Calu3 (cell line): ENCODE measurements around the gene UBR4. TPM values are rescaled to one million over a fixed set of nuclear protein-coding genes. Genes with fewer than 3 reads are reported as not detected.

ENCODE experiments used
- BruUV-seq: library from RNA; stranded (reverse); fragments of 400-500 nt; replicated peaks from 2 replicates; lab custom pipeline; 2021; lab: Mats Ljungman, UMichigan
- CTCF ChIA-PET: fragments of 300-600 bp; sonication (Branson Sonifier 250); formaldehyde crosslinking; loops from one replicate; lab custom pipeline; 2022; ENCODE audit warnings: antibody characterized with exemption; lab: Charles Lee
- DNase-seq: peaks from one replicate; pipeline ENCODE4 v3.0.0; 2022
- H3K27ac Mint-ChIP-seq: one replicate; pipeline ENCODE4 v1.8.0; 2022; ENCODE audit warnings: mixed read lengths; ENCODE audit not compliant: unreplicated experiment
- H3K27me3 Mint-ChIP-seq: one replicate; pipeline ENCODE4 v1.8.0; 2022; ENCODE audit warnings: mixed read lengths; ENCODE audit not compliant: unreplicated experiment
- H3K36me3 Mint-ChIP-seq: one replicate; pipeline ENCODE4 v1.8.0; 2022; ENCODE audit warnings: mild to moderate bottlenecking, moderate library complexity, mixed read lengths; ENCODE audit not compliant: insufficient read depth, unreplicated experiment
- H3K4me1 Mint-ChIP-seq: one replicate; pipeline ENCODE4 v1.8.0; 2022; ENCODE audit warnings: mild to moderate bottlenecking, low read depth, mixed read lengths; ENCODE audit not compliant: unreplicated experiment
- H3K4me3 Mint-ChIP-seq: one replicate; pipeline ENCODE4 v1.8.0; 2022; ENCODE audit warnings: mild to moderate bottlenecking, low read depth, moderate library complexity, mixed read lengths; ENCODE audit not compliant: unreplicated experiment
- H3K9me3 Mint-ChIP-seq: one replicate; pipeline ENCODE4 v1.8.0; 2022; ENCODE audit warnings: low read depth, mixed read lengths; ENCODE audit not compliant: unreplicated experiment
- intact Hi-C: fragments of 100-400 bp; cut with micrococcal nuclease; formaldehyde crosslinking; loops from one replicate; pipeline ENCODE4 v1.10.0; 2022; ENCODE audit not compliant: unreplicated experiment
- total RNA-seq: library from RNA; stranded (reverse); gene quantifications from 2 replicates; pipeline ENCODE4 v1.2.3, GENCODE V29; 2022
- TF ChIP-seq, protein P1 (sequence below): fragments of 200-600 bp; IDR thresholded peaks from one replicate; pipeline ENCODE4 v1.8.0; 2022; ENCODE audit warnings: antibody characterized with exemption; ENCODE audit not compliant: unreplicated experiment

The UBR4 gene
- total RNA-seq, 1 experiment from 2014 or later = 123 TPM

DNA sequence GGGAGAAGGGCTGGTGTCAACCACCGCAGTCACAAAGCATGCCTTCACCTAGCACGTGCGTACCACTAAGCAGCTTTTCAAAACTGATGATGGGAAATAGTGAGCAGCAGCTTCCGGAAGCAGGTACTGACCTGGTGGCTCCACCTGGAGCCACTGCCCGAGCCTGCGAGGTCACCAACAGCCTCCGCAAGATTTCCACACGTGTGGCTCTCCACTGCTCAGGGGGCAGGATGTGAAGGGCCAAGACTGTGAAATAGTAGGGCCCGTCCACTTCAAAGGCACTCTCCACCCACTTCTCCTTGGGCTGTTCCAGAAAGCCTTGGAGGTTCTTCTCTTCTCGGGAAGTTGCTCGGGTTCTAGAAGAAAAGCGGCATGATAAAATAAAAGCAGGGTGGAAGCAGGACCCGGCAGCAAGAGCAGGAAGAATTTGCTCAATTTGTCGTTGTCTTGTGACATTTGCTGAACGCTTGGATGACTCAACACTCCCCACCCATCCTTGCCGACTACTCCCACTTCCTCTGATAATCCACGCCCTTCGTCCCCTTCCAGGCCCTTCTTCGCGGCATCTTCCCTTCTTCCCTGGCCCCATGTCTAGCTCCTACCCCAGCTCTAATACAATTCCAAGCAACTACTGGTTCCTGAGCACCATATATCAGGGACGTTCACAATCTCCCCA, 128.7 kb downstream of the UBR4 start:
- Mint-ChIP-seq H3K4me1 (peaks cover 52% of the 10 kb centered on the region), H3K27me3 (no peaks in the 10 kb centered on the region), H3K4me3 (peak overlapping the region; percentile 26), H3K9me3 (no peaks in the 10 kb centered on the region), H3K27ac (peak overlapping the region; percentile 64), H3K36me3 (peaks cover 54% of the 10 kb centered on the region)
- CTCF ChIA-PET = no interaction called here
- intact Hi-C loops = loop anchor here (5.0 kb wide), 2 partner anchors 69 to 174 kb away; no protein-coding TSS in a partner anchor
- TF ChIP-seq, protein P1, sequence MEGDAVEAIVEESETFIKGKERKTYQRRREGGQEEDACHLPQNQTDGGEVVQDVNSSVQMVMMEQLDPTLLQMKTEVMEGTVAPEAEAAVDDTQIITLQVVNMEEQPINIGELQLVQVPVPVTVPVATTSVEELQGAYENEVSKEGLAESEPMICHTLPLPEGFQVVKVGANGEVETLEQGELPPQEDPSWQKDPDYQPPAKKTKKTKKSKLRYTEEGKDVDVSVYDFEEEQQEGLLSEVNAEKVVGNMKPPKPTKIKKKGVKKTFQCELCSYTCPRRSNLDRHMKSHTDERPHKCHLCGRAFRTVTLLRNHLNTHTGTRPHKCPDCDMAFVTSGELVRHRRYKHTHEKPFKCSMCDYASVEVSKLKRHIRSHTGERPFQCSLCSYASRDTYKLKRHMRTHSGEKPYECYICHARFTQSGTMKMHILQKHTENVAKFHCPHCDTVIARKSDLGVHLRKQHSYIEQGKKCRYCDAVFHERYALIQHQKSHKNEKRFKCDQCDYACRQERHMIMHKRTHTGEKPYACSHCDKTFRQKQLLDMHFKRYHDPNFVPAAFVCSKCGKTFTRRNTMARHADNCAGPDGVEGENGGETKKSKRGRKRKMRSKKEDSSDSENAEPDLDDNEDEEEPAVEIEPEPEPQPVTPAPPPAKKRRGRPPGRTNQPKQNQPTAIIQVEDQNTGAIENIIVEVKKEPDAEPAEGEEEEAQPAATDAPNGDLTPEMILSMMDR = no peak
- no peak for DNase-seq
- BruUV-seq = no TSS peak

DNA sequence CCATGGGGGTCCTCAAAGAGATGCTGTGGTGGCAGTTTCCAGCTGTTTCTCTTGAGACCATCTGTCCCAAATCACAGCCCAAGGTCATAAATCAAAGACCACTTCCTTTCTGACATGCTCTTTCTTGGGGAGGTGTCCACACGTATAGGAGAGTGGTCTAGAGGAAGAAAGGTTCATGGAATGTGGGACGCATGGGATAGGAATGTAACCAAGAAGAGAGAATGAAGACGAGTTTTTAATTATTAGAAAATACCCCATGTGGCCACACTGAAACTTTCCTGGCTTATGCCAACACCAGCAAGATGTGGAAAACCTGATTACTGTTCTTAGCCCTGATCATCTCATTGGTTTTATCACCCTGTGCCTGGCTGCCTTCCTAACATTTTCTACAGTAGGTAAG, 129.3 kb downstream of the UBR4 start:
- TF ChIP-seq, protein P1 = no peak
- H3K36me3 Mint-ChIP-seq = peaks cover 56% of the 10 kb centered on the region
- BruUV-seq = TSS peak; percentile 53
- CTCF ChIA-PET = no interaction called here
- H3K27me3 Mint-ChIP-seq = no peaks in the 10 kb centered on the region
- peaks cover 52% of the 10 kb centered on the region for H3K4me1 Mint-ChIP-seq
- peak overlapping the region; percentile 64 for H3K27ac Mint-ChIP-seq
- DNase-seq = no peak
- H3K4me3 Mint-ChIP-seq = peak overlapping the region; percentile 4
- intact Hi-C loops = loop anchor here (5.0 kb wide), 2 partner anchors 68 to 173 kb away; no protein-coding TSS in a partner anchor
- H3K9me3 Mint-ChIP-seq = no peaks in the 10 kb centered on the region

DNA sequence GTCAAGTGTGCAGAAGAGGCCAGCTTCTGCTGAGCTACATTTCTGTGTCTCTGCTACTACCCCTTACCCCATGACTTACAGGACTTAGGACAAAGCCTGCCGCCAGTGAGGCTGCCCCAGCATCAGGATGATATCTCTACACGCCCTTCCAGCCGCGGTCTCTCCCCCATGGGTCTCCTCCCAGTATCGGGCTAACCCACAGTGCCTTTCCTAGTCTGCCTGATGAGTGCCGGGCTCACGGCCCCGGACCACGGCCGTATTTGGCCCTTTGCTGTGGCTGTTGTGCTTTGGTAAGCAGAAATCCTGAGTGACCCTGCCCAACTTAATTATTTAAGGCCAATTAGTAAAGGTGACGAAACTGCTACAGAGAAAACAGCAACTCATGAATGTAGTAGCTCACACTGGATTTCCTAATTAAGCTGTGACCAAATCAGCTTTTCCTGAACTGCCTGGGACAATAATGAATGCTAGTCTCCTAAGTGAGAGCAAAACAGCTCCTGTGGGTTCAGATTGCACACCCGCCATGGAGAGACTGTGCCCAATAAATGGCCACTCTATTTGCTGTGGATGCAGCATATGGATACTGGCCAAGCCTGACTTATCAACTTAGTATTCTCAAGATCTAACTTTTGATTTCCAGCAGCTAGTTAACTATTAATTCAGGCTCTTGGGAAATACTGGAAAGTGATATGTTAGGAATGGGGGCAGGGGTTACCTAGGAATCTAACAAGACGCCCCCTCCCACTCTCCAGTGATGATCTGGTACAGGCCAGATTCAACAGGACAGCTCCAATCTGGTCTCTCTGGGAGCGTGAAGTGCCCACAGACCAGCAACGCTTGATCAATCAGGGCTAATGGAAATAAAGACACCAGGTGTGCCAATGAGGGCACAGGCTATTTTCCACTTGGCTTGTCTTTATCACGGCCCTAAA, 130.3 kb downstream of the UBR4 start:
- TF ChIP-seq, protein P1 = no peak
- CTCF ChIA-PET = interaction anchor here (0.8 to 0.9 kb wide), 4 partner anchors 36 to 166 kb away, joined by 3 to 4 read pairs (median 3); no protein-coding TSS in a partner anchor
- intact Hi-C loops = loop anchor here (5.0 kb wide), 2 partner anchors 68 to 173 kb away; no protein-coding TSS in a partner anchor
- no peak for DNase-seq
- no TSS peak for BruUV-seq
- Mint-ChIP-seq H3K4me1 (peaks cover 52% of the 10 kb centered on the region), H3K27ac (peak overlapping the region; percentile 64), H3K36me3 (peaks cover 56% of the 10 kb centered on the region), H3K4me3 (peak overlapping the region; percentile 4), H3K9me3 (no peaks in the 10 kb centered on the region), H3K27me3 (no peaks in the 10 kb centered on the region)

DNA sequence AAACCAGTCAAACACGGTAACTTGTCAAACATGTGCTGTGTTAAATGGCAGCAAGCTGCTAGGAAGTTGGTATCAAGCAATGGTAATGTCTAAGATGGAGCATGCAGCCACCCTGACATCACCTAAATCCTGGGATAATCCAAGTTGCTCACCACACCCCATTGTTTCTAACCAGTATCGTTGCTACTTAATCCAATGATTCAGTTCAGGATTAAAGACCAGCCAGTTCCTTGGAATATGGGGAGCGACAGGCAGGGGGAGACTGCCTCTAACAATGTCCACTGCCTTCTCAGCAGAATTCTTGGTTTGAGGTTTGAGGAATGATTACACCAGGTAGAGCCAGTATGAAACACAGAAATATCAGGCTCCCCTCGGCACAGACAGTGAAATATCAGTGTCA, 131.5 kb downstream of the UBR4 start:
- H3K27me3 Mint-ChIP-seq = no peaks in the 10 kb centered on the region
- peaks cover 50% of the 10 kb centered on the region for H3K36me3 Mint-ChIP-seq
- intact Hi-C loops = no loop called here
- H3K27ac Mint-ChIP-seq = no peak overlapping the region
- CTCF ChIA-PET = no interaction called here
- H3K9me3 Mint-ChIP-seq = no peaks in the 10 kb centered on the region
- TF ChIP-seq, protein P1 = no peak
- BruUV-seq = no TSS peak
- no peak overlapping the region for H3K4me3 Mint-ChIP-seq
- H3K4me1 Mint-ChIP-seq = peaks cover 45% of the 10 kb centered on the region
- no peak for DNase-seq
